GM21390 (cell line): ENCODE measurements around the gene STXBP5.
"Not testable (repeated sequence)": the region's sequence is repeated elsewhere in the genome, so short reads cannot be mapped to it uniquely, and the experiment has no call there.

Experiments
- ATAC-seq: cut with Tn5 transposase; IDR thresholded peaks from one replicate; pipeline ENCODE4 v1.9.1; 2021; ENCODE audit not compliant: unreplicated experiment

The STXBP5 gene

DNA sequence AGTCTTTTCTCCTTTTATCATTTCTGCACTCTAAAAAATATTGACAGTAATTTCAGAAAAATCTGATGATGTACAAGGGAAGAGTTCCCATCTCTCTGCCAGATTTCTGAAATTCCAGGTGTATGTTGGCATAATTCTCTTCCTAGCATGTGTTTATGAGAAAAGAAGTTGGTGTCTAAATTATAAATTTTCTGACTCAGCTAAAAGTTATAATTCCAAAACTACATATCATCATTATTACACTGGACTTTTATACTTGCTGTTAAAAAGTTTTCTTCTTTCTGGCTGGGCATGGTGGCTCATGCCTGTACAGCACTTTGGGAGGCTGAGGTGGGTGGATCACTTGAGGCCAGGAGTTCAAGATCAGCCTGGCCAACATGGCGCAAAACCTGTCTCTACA is 168.6 kb downstream of the STXBP5 start:
- no peak for ATAC-seq

DNA sequence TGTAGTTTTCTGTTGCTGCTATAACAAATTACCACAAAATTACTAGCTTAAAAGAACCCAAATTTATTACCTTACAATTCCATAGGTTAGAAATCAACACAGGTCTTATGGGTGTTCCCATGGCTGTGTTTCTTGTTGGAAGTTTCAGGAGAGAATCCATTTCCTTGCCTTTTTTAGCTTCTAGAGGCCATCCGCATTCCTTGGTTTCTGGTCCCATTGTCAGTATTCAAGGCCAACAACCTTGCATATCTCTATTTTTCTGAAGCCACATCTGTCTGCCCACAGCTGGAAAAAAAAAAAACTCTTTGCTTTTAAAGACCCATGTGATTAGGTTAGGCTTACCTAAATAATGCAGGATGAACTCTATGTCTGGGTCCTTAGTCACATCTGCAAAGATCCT is 174.6 kb downstream of the STXBP5 start:
- ATAC-seq: no peak

DNA sequence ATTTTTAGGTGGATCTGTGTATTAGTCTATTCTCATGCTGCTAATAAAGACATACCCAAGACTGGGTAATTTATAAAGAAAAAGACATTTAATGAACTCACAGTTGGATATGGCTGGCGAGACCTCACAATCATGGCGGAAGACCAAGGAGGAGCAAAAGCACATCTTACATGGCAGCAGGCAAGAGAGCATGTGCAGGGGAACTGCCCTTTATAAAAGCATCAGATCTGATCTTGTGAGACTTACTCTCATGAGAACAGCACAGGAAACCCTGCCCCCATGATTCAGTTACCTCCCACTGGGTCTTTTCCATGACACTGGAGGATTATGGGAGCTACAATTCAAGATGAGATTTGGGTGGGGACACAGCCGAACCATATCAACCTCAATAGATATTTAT is 176.6 kb downstream of the STXBP5 start:
- not testable (repeated sequence) for ATAC-seq

DNA sequence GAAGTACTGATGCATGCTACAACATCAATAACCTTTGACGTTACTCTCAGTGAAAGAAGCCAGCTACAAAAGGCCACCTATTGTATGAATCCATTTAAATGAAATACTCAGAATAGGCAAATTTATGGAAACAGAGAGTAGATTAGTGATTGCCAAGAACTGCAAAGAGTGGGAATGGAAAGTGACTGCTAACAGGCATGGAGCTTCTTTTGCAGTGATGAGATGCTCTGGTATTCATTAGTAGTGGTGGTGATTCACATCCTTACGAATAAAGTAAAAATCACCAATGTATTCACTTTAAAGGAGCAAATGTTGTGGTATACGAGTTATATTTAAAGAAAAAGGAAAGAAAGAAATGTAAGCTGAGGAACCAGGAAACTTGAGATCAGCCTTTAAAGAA is 177.5 kb downstream of the STXBP5 start:
- ATAC-seq: no peak

DNA sequence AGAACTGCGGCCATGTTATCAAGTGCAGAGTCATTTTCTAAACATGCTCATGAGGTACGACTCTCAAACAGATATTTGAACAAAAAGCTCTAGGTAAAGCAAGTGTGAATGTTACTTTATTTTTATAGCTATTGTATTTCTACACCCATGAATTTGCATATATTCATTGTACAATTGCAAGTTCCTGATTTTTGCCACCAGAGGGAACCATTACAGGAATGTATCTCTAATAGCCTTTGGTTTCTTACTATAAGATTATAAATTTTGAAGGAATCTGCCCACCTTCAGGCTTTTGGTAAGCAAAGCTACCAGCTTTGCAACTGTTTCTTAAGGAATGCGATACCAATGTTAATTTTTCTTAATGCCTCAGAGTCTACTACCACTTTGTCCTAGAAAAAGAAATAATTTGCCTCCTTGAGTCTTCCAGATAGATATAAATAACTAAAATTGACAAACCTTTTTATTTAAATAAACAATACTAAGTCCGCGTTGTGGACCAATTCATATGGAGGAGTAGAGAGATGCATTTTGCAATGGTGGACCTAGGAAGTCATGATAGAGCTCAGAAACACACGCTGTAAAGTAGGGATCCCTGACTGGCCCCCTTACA is 178.8 kb downstream of the STXBP5 start:
- no peak for ATAC-seq

DNA sequence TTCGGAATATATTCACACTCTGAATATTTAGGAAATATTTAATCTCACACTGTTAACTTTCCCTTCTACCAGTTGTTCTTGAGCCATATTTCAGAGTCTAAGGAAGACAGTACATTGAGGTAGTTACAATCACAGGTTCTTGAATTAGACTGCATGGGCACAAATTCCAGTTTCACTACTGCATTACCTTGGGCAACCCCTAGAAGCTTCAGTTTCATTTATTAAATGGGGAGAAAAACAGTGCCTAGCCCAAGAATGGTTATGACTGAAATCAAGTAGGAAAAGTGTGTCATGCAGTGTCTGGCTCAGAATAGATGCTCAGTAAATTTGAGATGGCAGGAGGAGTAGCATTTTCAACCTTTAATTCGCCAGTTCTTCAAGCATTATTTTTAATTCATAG is 179.8 kb downstream of the STXBP5 start:
- ATAC-seq: peak; percentile 50

DNA sequence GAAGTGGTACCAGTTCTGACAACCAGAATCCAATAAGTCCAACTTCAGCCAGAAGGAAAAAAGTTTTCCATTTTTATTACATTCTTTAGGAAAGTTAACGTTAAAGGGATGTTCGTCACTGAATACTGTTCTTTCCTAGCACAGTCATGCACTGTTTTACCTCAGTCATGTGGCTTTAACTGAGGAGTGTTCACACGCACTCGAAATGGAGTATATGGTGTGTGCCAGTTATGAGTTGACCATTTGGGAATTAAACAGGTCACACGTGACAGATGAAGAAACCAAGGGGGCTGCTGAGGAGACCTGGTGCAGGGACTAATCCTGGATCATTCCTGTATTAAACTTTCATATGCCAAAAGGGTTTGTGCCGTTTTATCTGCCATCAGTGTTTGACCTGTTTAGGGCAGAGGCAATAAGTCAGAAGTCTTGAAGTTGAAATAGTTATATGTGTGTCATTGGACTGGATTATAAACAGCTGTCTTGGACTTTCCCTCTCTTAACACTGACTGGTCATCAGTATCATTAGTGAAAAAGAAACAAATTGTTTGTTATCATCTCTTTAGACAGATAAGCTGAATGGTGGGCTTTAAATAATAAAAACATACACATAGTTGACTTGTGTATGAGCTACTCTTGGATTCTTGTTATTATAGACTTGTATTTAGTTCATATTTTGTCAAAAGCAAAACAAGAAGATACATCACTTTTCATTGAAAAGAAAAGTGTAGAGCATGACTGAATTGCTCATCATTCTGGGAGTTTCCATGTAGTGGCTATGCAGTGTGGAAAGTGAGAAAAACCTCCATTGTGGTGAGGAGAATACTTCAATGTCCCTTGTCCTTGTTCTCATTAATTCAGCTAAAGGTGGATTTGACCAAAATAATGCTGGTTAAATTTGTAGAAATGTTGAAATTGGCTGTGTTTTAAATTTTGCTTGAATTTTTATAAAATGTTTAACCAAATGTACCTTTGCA is 180.8 kb downstream of the STXBP5 start:
- ATAC-seq: peak; percentile 59

DNA sequence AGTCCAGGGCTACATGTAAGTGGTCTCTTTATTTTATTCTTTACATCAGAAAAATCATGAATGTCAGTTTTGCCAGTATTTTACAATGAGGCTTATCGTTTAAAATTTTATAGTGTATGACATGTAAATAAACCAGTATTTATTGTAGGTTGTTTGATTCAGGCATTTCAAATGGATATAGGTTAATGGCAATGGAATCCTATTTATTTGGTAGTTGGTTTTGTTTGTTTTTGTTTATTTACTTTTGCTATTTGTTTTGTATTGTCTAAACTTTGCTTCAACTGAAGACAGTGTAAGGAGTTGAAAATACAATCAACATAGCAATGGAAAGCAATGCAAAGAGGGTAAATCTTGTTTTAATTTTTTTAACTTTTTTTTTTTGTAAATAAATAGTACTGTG is 185.2 kb downstream of the STXBP5 start:
- no peak for ATAC-seq

DNA sequence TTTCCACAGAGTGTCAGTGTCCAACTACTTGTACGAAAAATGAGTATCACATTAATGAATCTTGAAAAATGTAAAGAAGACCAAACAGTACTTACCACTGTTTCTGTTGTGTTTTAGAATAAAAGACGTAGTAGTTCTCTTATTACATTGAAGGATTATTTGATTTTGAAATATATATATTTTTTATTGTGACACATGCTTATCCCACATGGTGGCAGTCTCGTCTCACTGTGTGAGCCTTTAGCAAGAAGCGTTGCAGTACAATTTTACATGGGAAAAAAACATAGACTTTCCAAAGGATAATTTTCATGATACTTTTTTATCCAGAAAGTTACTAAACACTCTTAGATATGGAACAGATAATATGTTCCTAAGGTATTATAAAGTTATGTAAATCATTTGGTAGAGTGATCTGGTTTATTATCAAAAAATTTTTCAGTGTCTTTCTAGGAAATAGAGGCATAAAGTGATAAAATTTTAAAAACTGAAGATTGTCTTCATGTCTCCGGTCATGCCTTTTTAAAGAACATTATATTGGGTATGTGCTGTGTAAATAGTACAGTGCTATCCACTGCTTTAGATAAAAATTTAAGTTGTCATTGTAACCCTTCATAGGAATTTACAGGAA is 186.8 kb downstream of the STXBP5 start:
- ATAC-seq: no peak

DNA sequence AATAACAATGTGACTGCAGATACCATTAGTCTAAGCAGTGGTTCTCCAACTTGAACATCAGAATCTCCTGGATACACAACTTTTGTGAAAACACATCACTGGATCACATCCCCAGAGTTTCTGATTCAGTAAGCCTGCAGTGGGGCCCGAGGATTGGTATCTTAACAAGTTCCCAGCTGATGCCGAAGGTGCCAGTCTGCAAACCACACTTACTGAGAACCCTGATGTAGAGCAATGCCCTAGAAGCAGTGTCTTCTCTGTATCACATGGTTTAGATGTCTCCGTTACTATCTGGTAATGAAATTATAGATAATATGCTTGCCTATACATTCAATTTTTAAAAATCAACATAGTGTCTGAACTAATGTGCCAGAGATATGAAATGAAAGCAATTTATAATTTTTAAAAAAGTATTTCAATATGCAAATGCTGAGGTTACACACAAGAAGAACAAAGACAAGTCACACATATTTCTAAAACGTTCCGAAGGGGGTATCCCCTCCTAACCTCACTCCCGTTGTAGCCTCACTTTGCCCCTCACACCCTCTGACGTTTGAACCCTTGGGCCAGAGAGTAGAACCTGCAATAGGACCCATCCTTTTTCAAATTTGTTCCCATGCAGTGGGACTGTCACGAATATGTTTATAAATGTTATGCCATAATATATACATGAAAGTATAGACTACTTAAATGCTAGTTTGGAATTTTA is 188.9 kb downstream of the STXBP5 start:
- no peak for ATAC-seq

DNA sequence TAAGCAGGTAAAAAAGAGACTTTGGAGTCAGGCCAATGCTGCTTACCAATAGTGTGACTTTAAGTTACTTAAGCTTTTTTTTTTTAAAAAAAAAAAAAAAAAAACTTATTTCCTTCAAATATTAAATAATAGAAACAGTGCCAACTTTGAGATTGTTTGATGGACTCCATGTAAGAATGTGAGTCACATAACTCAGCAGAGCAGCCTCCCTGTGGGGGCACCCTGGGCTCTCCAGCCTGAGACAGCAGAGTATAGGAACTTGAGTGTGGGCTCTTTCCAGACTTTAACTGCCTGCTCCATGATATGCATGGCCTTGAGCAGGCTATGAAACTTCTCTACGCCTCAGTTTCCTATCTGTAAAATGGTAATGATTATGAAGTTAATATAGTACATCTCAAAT is 190.9 kb downstream of the STXBP5 start:
- ATAC-seq: no peak

DNA sequence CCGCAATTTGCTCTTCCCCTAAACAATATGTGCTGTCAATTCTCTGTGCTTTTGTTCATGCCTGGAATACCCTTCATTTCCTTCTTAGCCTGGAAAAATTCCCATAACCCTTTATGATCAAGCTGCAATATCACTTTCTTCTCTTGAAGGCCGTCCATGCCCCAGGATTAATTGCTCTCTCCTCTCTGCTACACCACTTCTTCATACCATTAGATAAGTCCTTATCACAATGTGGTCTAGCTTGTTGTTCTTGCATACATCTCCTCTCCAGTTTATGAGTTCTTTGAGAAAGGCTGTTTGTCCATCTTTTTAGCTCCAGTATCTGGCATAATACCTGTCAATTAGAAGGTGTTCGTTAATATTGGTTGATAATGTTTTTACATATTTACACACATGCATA is 193.1 kb downstream of the STXBP5 start:
- no peak for ATAC-seq

DNA sequence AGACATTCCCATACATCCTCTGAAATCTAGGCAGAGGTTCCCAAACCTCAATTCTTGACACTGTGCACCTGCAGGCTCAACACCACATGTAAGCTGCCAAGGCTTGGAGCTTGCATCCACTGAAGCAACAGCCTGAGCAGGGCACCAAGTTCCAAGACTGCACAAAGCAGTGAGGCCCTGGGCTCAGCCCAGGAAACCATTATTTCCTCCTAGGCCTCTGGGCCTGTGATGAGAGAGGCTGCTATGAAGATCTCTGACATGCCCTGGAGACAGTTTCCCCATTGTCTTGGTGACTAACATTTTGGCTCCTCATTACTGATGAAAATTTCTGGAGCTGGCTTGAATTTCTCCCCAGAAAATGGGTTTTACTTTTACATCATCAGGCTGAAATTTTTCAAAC is 196.8 kb downstream of the STXBP5 start:
- no peak for ATAC-seq

DNA sequence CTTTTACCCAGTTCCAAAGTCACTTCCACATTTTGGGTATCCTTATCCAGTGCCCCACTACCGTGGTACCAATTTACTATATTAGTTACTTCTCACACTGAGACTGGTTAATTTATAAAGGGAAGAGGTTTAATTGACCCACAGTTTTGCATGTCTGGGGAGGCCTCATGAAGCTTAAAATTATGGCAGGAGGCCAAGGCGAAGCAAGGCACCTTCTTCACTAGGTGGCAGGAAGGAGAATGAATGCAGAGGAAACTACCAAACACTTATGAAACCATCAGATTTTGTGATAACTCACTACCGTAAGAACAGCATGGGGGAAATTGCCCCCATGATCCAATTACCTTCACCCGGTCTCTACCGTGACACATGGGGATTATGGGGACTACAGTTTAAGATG is 197.6 kb downstream of the STXBP5 start:
- ATAC-seq: no peak

DNA sequence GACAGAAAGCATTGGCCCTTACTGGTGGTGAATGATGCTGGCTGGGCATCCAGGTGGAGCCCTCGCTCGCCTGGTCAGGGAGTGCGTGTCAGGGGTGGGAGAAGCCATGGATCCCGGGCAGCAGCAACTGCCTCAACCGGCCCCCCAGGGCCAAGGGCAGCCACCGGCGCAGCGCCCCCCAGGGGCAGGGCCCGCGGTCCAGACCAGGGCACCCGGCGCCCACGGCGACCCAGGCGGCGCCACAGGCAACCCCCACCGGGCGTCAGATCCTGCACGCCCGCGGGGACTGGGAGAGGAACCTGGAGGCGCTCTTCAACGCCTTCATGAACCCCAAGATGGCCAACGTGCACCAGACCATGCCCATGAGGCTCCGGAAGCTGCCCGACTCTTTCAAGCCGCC is 202.6 kb downstream of the STXBP5 start:
- no peak for ATAC-seq

DNA sequence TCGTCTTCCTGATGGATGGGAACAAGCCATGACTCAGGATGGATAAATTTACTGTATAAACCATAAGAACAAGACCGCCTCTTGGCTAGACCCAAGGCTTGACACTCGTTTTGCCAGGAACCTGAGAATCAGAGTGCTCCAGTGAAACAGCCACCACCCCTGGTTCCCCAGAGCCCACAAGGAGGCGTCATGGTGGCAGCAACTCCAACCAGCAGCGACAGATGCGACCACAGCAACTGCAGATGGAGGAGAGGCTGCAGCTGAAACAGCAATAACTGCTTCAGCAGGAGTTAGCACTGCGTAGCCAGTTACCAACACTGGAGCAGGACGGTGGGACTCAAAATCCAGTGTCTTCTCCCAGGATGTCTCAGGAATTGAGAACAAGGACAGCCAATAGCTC is 203.4 kb downstream of the STXBP5 start:
- ATAC-seq: no peak

DNA sequence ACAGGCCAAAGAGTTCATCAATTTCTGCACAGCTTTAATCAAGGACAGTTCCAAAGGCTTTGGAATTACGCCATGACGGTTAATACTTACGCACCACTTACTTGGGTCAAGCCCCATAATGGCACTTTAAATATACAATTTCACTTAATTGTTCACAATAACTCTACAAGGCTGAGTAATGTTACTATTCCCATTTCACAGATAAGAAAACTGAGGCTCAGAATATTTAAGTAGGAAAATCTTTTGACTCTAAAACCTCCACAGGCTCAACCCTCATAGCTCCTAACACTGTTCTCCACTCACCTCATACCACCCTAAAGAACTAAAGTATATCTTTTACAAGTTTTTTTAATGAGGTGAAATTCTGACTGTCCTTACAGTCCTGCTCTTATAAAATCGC is 212.4 kb downstream of the STXBP5 start:
- no peak for ATAC-seq

DNA sequence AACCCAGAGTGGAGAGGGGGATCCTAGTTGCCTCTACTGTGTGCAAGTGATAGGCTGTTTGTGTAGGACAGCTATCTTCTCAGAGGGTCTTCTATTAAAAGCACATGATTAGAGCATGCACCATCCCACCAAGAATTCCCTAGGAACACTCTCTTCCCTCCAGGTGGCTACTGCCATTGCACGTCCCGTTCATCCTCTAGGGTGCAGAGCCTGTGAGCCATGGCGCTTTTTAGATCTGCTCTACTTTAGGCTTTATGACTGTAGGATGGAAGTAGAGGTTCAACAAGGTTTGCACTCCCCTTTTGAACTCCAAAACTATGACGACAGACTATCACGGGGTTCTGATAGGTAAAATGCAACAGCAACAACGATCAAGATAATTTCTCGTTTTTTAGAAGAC is 213.7 kb downstream of the STXBP5 start:
- ATAC-seq: no peak

DNA sequence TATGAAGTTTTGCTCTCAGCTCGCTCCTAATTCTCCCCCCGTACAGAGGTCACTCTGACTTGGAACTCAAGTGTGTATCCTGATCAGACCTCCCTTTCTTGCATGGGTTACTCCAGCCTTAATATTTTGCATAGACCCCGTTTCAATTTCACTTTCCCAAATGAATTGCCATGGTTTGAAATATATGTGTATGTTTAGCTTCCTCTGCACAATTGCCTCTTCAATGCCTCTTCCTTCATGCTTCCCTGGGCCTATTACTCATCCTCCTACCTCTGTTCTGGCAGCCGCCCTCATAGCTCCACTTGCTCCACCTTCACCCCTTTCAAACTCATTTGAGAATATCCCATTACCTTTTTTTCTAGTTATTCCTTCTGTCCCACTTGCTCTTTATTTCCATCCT is 214.3 kb downstream of the STXBP5 start:
- peak; percentile 73 for ATAC-seq

DNA sequence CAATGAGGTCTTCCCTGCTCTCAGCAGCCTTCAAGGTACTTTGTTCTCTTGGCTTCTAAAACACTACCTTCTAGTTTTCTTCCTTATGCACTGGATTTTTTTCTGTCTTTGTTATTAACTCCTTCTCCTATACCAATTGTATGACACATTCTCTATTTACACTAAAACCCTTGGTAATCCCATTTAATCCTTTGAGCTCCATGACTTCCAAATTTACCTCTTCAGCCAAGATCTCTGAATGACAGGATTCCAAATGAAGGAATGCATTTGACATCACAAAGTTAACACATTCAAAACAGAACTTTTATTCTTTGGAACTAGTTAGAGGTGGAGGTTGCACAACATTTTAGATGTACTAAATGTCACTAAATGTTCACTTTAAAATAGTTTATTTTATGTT is 217.7 kb downstream of the STXBP5 start:
- ATAC-seq: no peak

DNA sequence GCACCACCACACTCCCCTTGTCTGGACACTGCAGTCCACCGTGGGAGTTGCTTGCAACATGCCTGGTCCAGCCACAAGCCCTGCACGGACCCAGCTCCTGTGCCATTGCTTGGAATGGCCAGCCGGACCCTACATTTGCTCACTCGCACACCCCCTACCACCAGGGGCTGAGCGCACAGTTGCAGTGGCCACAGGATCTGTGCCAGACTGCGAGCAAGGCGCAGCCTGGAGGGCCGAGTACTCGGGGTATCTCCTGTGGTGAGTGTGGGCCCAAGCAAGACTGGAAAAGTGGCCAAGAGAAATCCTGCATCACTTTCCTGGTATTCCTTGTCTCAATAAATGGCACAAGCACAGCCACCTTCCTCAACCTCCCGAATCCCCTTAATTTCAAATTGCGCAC is 218.9 kb downstream of the STXBP5 start:
- ATAC-seq: no peak
